Raji (cell line): ENCODE data around the gene PRSS2.

ENCODE experiments used
- POLR2A ChIP-seq: IDR thresholded peaks from 2 replicates; pipeline ENCODE4 v1.6.1; 2011; ENCODE audit warnings: low read depth, low read length, control low read depth; ENCODE audit not compliant: insufficient read depth

The PRSS2 gene

GRCh38 chr7:142782922-142783900 lies 12.4 kb downstream of the PRSS2 start:
- no peak for TF ChIP-seq POLR2A

DNA sequence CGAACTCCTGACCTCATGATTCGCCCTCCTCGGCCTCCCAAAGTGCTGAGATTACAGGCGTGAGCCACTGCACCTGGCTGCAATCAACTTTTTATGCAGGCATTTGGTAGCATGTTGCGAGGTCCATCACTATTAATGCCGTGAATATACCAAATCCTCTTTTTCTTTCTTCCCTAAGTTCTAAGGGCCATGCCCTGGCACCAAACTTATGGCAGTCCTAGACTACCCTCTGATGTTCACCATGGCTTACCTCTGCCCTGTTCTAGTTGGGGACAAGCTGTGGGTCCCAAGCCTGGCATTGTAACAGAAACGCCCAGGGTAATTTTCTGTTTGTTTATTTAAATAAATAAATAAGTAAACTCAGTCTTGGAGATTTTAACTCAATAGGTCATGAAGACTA lies 13.3 kb downstream of the PRSS2 start:
- no peak for TF ChIP-seq POLR2A

DNA sequence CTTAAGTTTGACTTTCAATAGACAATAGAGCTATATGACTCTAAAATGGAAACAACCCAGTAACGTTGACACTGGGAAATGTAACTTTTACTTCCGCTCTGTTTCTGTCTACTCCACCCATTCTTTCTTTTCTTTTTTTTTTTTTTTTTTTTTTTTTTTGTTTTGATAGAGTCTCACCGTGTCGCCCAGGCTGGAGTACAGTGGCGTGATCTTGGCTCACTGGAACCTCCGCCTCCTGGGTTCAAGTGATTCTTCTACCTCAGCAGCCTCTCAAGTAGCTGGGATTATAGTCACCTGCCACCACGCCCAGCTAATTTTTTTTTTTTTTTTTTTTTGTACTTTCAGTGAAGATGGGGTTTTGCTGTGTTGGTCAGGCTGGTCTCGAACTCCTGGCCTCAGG lies 13.9 kb downstream of the PRSS2 start:
- TF ChIP-seq POLR2A, result no peak

DNA sequence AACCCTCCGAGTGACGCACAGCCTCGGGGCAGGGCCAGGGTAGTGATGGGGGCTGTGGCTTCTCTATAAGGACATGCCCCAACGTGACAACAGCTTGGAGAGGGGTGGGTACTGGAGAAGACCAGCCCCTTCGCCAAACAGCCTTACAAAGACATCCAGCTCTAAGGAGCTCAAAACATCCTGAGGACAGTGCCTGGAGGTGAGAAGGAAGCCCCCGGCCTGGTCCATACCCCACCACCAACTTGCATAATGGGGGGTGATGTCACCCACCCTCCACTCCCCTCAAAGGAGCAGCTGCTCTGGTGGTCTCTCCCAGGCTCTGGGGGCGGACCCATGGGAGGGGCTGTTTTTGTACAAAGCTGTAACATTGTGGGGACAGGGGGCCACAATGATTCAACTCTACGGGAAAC lies 15.1 kb downstream of the PRSS2 start:
- no peak for TF ChIP-seq POLR2A

DNA sequence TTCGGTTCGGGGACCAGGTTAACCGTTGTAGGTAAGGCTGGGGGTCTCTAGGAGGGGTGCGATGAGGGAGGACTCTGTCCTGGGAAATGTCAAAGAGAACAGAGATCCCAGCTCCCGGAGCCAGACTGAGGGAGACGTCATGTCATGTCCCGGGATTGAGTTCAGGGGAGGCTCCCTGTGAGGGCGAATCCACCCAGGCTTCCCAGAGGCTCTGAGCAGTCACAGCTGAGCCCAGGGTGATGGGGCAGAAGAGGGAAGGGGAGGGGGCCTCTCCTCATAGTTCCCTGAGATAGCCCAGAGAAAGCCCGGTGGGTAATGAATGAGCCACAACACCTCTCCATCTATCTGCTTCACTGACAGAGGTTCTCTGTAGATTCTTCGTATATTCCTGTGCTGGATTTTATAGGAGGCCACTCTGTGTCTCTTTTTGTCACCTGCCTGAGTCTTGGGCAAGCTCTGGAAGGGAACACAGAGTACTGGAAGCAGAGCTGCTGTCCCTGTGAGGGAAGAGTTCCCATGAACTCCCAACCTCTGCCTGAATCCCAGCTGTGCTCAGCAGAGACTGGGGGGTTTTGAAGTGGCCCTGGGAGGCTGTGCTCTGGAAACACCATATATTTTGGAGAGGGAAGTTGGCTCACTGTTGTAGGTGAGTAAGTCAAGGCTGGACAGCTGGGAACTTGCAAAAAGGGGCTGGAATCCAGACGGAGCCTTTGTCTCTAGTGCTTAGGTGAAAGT lies 16.4 kb downstream of the PRSS2 start:
- no peak for TF ChIP-seq POLR2A

GRCh38 chr7:142787783-142788182 lies 17.0 kb downstream of the PRSS2 start:
- no peak for TF ChIP-seq POLR2A

DNA sequence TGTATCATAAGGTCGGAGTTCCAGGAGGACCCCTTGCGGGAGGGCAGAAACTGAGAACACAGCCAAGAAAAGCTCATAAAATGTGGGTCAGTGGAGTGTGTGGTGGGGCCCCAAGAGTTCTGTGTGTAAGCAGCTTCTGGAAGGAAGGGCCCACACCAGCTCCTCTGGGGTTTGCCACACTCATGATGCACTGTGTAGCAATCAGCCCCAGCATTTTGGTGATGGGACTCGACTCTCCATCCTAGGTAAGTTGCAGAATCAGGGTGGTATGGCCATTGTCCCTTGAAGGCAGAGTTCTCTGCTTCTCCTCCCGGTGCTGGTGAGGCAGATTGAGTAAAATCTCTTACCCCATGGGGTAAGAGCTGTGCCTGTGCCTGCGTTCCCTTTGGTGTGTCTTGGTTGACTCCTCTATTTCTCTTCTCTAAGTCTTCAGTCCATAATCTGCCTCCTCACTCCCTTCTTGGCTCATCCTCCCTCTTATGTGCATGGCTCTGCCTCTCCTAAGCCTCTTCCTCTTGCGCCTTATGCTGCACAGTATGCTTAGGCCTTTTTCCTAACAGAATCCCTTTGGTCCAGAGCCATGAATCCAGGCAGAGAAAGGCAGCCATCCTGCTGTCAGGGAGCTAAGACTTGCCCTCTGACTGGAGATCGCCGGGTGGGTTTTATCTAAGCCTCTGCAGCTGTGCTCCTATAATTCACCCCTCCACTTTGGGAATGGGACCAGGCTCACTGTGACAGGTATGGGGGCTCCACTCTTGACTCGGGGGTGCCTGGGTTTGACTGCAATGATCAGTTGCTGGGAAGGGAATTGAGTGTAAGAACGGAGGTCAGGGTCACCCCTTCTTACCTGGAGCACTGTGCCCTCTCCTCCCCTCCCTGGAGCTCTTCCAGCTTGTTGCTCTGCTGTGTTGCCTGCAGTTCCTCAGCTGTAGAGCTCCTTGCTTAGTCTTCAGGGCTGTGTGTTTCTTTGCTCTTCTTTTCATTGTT lies 17.8 kb downstream of the PRSS2 start:
- no peak for TF ChIP-seq POLR2A

GRCh38 chr7:142789441-142789840 lies 18.7 kb downstream of the PRSS2 start:
- TF ChIP-seq POLR2A, result no peak

GRCh38 chr7:142790056-142790455 lies 19.3 kb downstream of the PRSS2 start:
- TF ChIP-seq POLR2A, result no peak

DNA sequence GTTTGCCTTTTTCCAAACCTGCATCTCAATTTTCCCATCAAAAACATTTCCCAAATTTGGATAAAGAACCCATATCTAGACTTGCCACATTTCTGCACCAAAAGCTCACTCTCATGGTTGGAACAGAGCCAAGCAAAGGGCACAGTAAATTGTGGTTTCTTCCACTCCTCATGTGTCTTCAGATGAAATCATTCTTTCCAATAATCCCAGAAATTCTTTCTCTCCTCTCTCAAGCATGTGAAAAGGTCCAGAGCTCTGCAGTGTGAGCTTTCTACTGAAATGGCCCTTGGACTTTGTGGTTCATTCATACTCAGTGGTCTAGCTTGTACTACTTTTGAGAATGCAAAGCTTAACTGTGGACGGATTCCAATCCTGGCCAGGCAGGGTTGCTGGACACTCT lies 19.8 kb downstream of the PRSS2 start:
- no peak for TF ChIP-seq POLR2A

GRCh38 chr7:142791502-142791901 lies 20.7 kb downstream of the PRSS2 start:
- no peak for TF ChIP-seq POLR2A

DNA sequence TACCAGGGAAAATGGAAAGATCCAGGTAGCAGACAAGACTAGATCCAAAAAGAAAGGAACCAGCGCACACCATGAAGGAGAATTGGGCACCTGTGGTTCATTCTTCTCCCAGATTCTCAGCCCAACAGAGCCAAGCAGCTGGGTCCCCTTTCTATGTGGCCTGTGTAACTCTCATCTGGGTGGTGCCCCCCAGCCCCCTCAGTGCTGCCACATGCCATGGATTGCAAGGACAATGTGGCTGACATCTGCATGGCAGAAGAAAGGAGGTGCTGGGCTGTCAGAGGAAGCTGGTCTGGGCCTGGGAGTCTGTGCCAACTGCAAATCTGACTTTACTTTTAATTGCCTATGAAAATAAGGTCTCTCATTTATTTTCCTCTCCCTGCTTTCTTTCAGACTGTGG lies 21.4 kb downstream of the PRSS2 start:
- no peak for TF ChIP-seq POLR2A

DNA sequence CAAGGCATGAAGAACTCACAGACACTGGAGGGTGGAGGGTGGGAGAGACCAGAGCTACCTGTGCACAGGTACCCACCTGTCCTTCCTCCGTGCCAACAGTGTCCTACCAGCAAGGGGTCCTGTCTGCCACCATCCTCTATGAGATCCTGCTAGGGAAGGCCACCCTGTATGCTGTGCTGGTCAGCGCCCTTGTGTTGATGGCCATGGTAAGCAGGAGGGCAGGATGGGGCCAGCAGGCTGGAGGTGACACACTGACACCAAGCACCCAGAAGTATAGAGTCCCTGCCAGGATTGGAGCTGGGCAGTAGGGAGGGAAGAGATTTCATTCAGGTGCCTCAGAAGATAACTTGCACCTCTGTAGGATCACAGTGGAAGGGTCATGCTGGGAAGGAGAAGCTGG lies 21.8 kb downstream of the PRSS2 start:
- no peak for TF ChIP-seq POLR2A

DNA sequence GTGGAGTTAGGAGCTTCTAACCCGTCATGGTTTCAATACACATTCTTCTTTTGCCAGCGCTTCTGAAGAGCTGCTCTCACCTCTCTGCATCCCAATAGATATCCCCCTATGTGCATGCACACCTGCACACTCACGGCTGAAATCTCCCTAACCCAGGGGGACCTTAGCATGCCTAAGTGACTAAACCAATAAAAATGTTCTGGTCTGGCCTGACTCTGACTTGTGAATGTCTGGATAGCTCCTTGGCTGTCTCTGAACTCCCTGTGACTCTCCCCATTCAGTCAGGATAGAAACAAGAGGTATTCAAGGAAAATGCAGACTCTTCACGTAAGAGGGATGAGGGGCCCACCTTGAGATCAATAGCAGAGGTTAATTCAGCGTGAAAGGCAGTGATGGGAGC lies 22.4 kb downstream of the PRSS2 start:
- no peak for TF ChIP-seq POLR2A

- TF ChIP-seq POLR2A, result peak; percentile 55; the same call in 1 of the 2 replicates
These were observed 24.6 kb downstream of the PRSS2 start for GRCh38 chr7:142795339-142795863.
